OCI-LY7 (cell line): ENCODE results near the gene DNM3.
"Not testable (repeated sequence)": the region's sequence is repeated elsewhere in the genome, so short reads cannot be mapped to it uniquely, and the experiment has no call there.

ENCODE experiments used
- CTCF ChIP-seq: fragments of 200-600 bp; sonication (generic); conservative IDR thresholded peaks from 2 replicates; pipeline ENCODE4 v1.5.1; 2014; ENCODE audit warnings: mild to moderate bottlenecking, antibody characterized with exemption, low read length, moderate library complexity, mixed read lengths
- EZH2phosphoT487 ChIP-seq: fragments of 200-600 bp; sonication (generic); IDR thresholded peaks from 2 replicates; pipeline ENCODE4 v1.6.1; 2018; ENCODE audit warnings: low read depth, borderline replicate concordance, mild to moderate bottlenecking, mixed run types, antibody characterized with exemption, low read length, moderate library complexity, mixed read lengths

GRCh38 chr1:172437183-172437582 lies 595.9 kb downstream of the DNM3 start:
- TF ChIP-seq CTCF, EZH2phosphoT487: not testable (repeated sequence)
